Subcutaneous abdominal adipose tissue (tissue), 5 donors: ENCODE measurements around the gene LENEP.

ENCODE experiments used
- H3K27ac ChIP-seq: one replicate; pipeline ENCODE4 v1.7.0; 2013; ENCODE audit warnings: low read depth, mild to moderate bottlenecking, inconsistent platforms, low read length, moderate library complexity
- H3K27me3 ChIP-seq, 5 donors: one replicate each; pipeline ENCODE4 v1.7.0; 2013; ENCODE audit warnings: low read length in 5 of 5, inconsistent platforms in 1 of 5; ENCODE audit not compliant: control insufficient read depth in 5 of 5, insufficient read depth in 4 of 5
- H3K36me3 ChIP-seq, 5 donors: one replicate each; pipeline ENCODE4 v1.7.0; 2013; ENCODE audit warnings: low read length in 5 of 5; ENCODE audit not compliant: control insufficient read depth in 5 of 5, insufficient read depth in 5 of 5
- H3K4me1 ChIP-seq, 5 donors: one replicate each; pipeline ENCODE4 v1.7.0; 2013; ENCODE audit warnings: low read length in 5 of 5, mild to moderate bottlenecking in 3 of 5, moderate library complexity in 1 of 5; ENCODE audit not compliant: control insufficient read depth in 5 of 5, insufficient read depth in 5 of 5
- H3K4me3 ChIP-seq, 5 donors: one replicate each; pipeline ENCODE4 v1.7.0; 2013; ENCODE audit warnings: low read length in 5 of 5, low read depth in 1 of 5
- H3K9ac ChIP-seq, 5 donors: one replicate each; pipeline ENCODE4 v1.7.0; 2013; ENCODE audit warnings: low read length in 5 of 5, mild to moderate bottlenecking in 4 of 5, moderate library complexity in 3 of 5
- H3K9me3 ChIP-seq, 5 donors: one replicate each; pipeline ENCODE4 v1.7.0; 2013; ENCODE audit warnings: low read length in 5 of 5; ENCODE audit not compliant: control insufficient read depth in 5 of 5
- donor health status: healthy.
- donor health status: healthy.
- donor health status: healthy.
- donor health status: healthy.
- donor health status: healthy.

Gene LENEP

GRCh38 chr1:155035936-155036335 is 42.5 kb downstream of the LENEP start:
- no peaks in the 10 kb centered on the region for H3K27me3 ChIP-seq
- H3K9ac ChIP-seq: no peak overlapping the region
- no peaks in the 10 kb centered on the region for H3K36me3 ChIP-seq
- peaks cover 0 to 23% (median 18%) of the 10 kb centered on the region in 5 donors for H3K4me1 ChIP-seq
- H3K27ac ChIP-seq: no peak overlapping the region
- H3K9me3 ChIP-seq: no peaks in the 10 kb centered on the region
- H3K4me3 ChIP-seq: no peak overlapping the region

- Histone ChIP-seq H3K36me3 (no peaks in the 10 kb centered on the region), H3K4me3 (no peak overlapping the region), H3K27ac (no peak overlapping the region), H3K4me1 (peaks cover 0 to 23% (median 18%) of the 10 kb centered on the region in 5 donors), H3K9ac (no peak overlapping the region), H3K27me3 (no peaks in the 10 kb centered on the region), H3K9me3 (no peaks in the 10 kb centered on the region)
These were observed 43.7 kb downstream of the LENEP start for GRCh38 chr1:155037043-155037442.

- Histone ChIP-seq H3K27ac (no peak overlapping the region), H3K9ac (no peak overlapping the region)
These were observed 44.6 kb downstream of the LENEP start for GRCh38 chr1:155037851-155038441.

GRCh38 chr1:155038602-155039307 is 45.4 kb downstream of the LENEP start:
- Histone ChIP-seq H3K9me3 (no peaks in the 10 kb centered on the region), H3K4me3 (no peak overlapping the region), H3K4me1 (peaks cover 0 to 23% (median 18%) of the 10 kb centered on the region in 5 donors), H3K27me3 (no peaks in the 10 kb centered on the region), H3K36me3 (no peaks in the 10 kb centered on the region), H3K27ac (no peak overlapping the region), H3K9ac (no peak overlapping the region)

More at GRCh38 chr1:155037851-155038441, 44.6 kb downstream of the LENEP start:
- H3K9me3 ChIP-seq: no peaks in the 10 kb centered on the region
- H3K36me3 ChIP-seq: no peaks in the 10 kb centered on the region
- no peaks in the 10 kb centered on the region for H3K27me3 ChIP-seq
- peaks cover 0 to 23% (median 18%) of the 10 kb centered on the region in 5 donors for H3K4me1 ChIP-seq
- no peak overlapping the region for H3K4me3 ChIP-seq

- Histone ChIP-seq H3K9ac (no peak overlapping the region), H3K4me1 (peaks cover 0 to 23% (median 18%) of the 10 kb centered on the region in 5 donors), H3K36me3 (no peaks in the 10 kb centered on the region), H3K27me3 (no peaks in the 10 kb centered on the region), H3K27ac (no peak overlapping the region), H3K9me3 (no peaks in the 10 kb centered on the region), H3K4me3 (no peak overlapping the region)
These were observed 45.9 kb downstream of the LENEP start for GRCh38 chr1:155039308-155039669.

- no peak overlapping the region for H3K27ac ChIP-seq
- no peaks in the 10 kb centered on the region for H3K27me3 ChIP-seq
- H3K9ac ChIP-seq: no peak overlapping the region
These were observed 47.1 kb downstream of the LENEP start for GRCh38 chr1:155040358-155041093.

DNA sequence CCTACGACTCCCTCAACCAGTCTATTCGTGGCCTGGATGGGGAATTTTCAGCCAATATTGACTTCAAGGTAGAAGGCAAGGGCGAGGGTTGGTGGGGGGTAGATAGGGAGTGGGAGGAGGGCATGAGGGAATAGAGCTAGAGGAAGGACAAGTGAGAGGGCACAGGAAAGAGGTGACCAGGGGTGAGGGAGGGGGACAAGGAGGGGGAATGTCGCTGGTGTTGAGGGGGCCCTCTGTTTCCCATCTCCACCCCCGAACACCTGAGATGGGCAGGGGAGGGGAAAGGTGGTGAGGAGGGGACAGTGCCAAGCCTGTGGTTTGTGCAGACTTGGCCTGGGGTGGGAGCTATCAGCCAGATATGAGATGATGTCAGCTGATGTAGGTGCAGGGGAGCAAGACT is 49.4 kb downstream of the LENEP start:
- Histone ChIP-seq H3K36me3 (no peaks in the 10 kb centered on the region), H3K4me3 (no peak overlapping the region), H3K9ac (no peak overlapping the region), H3K9me3 (no peaks in the 10 kb centered on the region), H3K27ac (no peak overlapping the region), H3K27me3 (no peaks in the 10 kb centered on the region), H3K4me1 (peaks cover 5 to 20% (median 17%) of the 10 kb centered on the region in 5 donors)

More at GRCh38 chr1:155040358-155041093, 47.1 kb downstream of the LENEP start:
- H3K4me1 ChIP-seq: peaks cover 5 to 34% (median 28%) of the 10 kb centered on the region in 5 donors
- H3K4me3 ChIP-seq: no peak overlapping the region
- no peaks in the 10 kb centered on the region for H3K9me3 ChIP-seq
- H3K36me3 ChIP-seq: no peaks in the 10 kb centered on the region

- Histone ChIP-seq H3K9me3 (no peaks in the 10 kb centered on the region), H3K9ac (no peak overlapping the region), H3K36me3 (no peaks in the 10 kb centered on the region), H3K4me1 (peaks cover 5 to 19% (median 17%) of the 10 kb centered on the region in 5 donors), H3K27me3 (no peaks in the 10 kb centered on the region), H3K27ac (no peak overlapping the region), H3K4me3 (no peak overlapping the region)
These were observed 49.9 kb downstream of the LENEP start for GRCh38 chr1:155043301-155043702.

DNA sequence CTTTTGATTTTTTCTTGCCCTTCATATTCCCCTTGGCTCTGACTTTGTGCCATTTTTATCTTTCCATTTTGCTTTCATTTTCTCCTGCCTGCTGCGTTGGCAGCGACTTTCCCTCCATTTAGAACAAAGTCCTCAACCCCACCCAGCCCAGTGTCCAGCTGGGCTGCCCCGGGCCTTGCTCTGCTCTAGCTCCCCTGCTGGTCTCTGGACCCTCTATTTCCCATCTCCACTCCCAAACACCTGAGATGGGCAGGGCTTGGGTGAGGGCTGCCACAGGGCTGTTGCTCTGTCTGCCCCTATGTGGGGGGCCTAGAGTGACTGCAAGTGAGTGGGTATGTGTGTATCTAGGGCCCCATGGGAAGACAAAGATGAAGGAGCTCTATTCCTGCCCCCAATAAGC is 50.4 kb downstream of the LENEP start:
- Histone ChIP-seq H3K36me3 (no peaks in the 10 kb centered on the region), H3K4me3 (no peak overlapping the region), H3K9me3 (no peaks in the 10 kb centered on the region), H3K9ac (no peak overlapping the region), H3K27ac (no peak overlapping the region), H3K27me3 (no peaks in the 10 kb centered on the region), H3K4me1 (peaks cover 5 to 19% (median 14%) of the 10 kb centered on the region in 5 donors)
